Liver (tissue), 3 donors: ENCODE results near the gene CDHR2.

ENCODE experiments used
- ATF3 ChIP-seq: IDR thresholded peaks from 2 replicates; pipeline ENCODE4 v1.6.1; 2016; ENCODE audit warnings: antibody characterized with exemption
- CTCF ChIP-seq: fragments of 150-350 bp; IDR thresholded peaks from 2 replicates; pipeline ENCODE4 v1.5.1; 2017; ENCODE audit warnings: improper control_type of control experiment, low read depth, low read length; ENCODE audit not compliant: missing input control
- FOXA1 ChIP-seq: IDR thresholded peaks from 2 replicates; pipeline ENCODE4 v1.6.1; 2016; ENCODE audit warnings: antibody characterized with exemption
- FOXA2 ChIP-seq: IDR thresholded peaks from 2 replicates; pipeline ENCODE4 v1.6.1; 2016; ENCODE audit warnings: antibody characterized with exemption
- GABPA ChIP-seq, 2 donors: IDR thresholded peaks in 1 of 2; conservative IDR thresholded peaks in 1 of 2; 2 replicates each; pipeline ENCODE4 v1.6.1; 2016; ENCODE audit warnings: antibody characterized with exemption in 2 of 2, mild to moderate bottlenecking in 1 of 2, moderate library complexity in 1 of 2
- HNF4G ChIP-seq: IDR thresholded peaks from 2 replicates; pipeline ENCODE4 v1.6.1; 2016; ENCODE audit warnings: antibody characterized with exemption
- MAX ChIP-seq: IDR thresholded peaks from 2 replicates; pipeline ENCODE4 v1.6.1; 2016; ENCODE audit warnings: antibody characterized with exemption
- RAD21 ChIP-seq, 2 donors: IDR thresholded peaks; 2 replicates each; pipeline ENCODE4 v1.6.1; 2016; ENCODE audit warnings: antibody characterized with exemption in 2 of 2, mild to moderate bottlenecking in 2 of 2
- REST ChIP-seq: IDR thresholded peaks from 2 replicates; pipeline ENCODE4 v1.6.1; 2016; ENCODE audit warnings: antibody characterized with exemption, mild to moderate bottlenecking
- RXRA ChIP-seq, 2 donors: IDR thresholded peaks; 2 replicates each; pipeline ENCODE4 v1.6.1; 2017 to 2018; ENCODE audit warnings: antibody characterized with exemption in 2 of 2, mild to moderate bottlenecking in 1 of 2
- TAF1 ChIP-seq: conservative IDR thresholded peaks from 2 replicates; pipeline ENCODE4 v1.6.1; 2016; ENCODE audit warnings: antibody characterized with exemption, mild to moderate bottlenecking
- YY1 ChIP-seq: IDR thresholded peaks from 2 replicates; pipeline ENCODE4 v1.6.1; 2016; ENCODE audit warnings: antibody characterized with exemption, mild to moderate bottlenecking
- ZBTB33 ChIP-seq: IDR thresholded peaks from 2 replicates; pipeline ENCODE4 v1.6.1; 2016; ENCODE audit warnings: antibody characterized with exemption
- donor health status: healthy.
- donor health status: healthy.

GRCh38 chr5:176581361-176581760 is 32.2 kb downstream of the CDHR2 start:
- TF ChIP-seq CTCF (no peak), GABPA (IDR thresholded peaks at IDR 0.05 in 1 of 2, conservative IDR thresholded peaks at IDR 0.05 in 1 of 2) (no peak), YY1 (no peak), ATF3 (no peak), RXRA (IDR thresholded peaks at IDR 0.05) (no peak), RAD21 (IDR thresholded peaks at IDR 0.05) (no peak), REST (no peak), MAX (no peak), TAF1 (no peak), ZBTB33 (no peak), HNF4G (no peak), FOXA1 (no peak), FOXA2 (no peak)
